A673 (cell line): ENCODE data around the gene SGF29. TPM values are rescaled to one million over a fixed set of nuclear protein-coding genes. Genes with fewer than 3 reads are reported as not detected.

Experiments
- BruUV-seq: library from RNA; stranded (reverse); fragments of 400-500 nt; replicated peaks from 2 replicates; lab custom pipeline; 2021; lab: Mats Ljungman, UMichigan
- CTCF ChIA-PET: fragments of 300-600 bp; sonication (Branson Sonifier 250); formaldehyde crosslinking; loops from one replicate; lab custom pipeline; 2022; ENCODE audit warnings: antibody characterized with exemption; lab: Charles Lee
- POLR2A ChIA-PET: fragments of 300-600 bp; sonication (Branson Sonifier 250); formaldehyde crosslinking; loops from one replicate; lab custom pipeline; 2022; ENCODE audit warnings: antibody characterized with exemption; ENCODE audit not compliant: low non-redundant PET; lab: Charles Lee
- DNase-seq: peaks from one replicate; pipeline ENCODE4 v3.0.0-alpha.2; 2015; ENCODE audit warnings: low spot score
- H3K27ac ChIP-seq: fragments of 200-600 bp; sonication (generic); 2 replicates; pipeline ENCODE4 v1.5.1; 2016; ENCODE audit warnings: mixed run types, low read depth, mild to moderate bottlenecking, mixed read lengths, antibody characterized with exemption, low read length; ENCODE audit not compliant: poor library complexity, severe bottlenecking
- H3K27me3 ChIP-seq: fragments of 200-600 bp; sonication (generic); replicated peaks from 2 replicates; pipeline ENCODE4 v1.6.1; 2017; ENCODE audit warnings: mixed run types, low read depth, mild to moderate bottlenecking, mixed read lengths, antibody characterized with exemption, low read length; ENCODE audit not compliant: insufficient read depth, poor library complexity
- H3K36me3 ChIP-seq: fragments of 200-600 bp; sonication (generic); 2 replicates; pipeline ENCODE4 v1.6.1; 2016; ENCODE audit warnings: mixed run types, mild to moderate bottlenecking, mixed read lengths, antibody characterized with exemption, low read length; ENCODE audit not compliant: insufficient read depth, poor library complexity, severe bottlenecking
- H3K4me1 ChIP-seq: fragments of 200-600 bp; sonication (generic); 2 replicates; pipeline ENCODE4 v1.6.1; 2017; ENCODE audit warnings: mixed run types, mild to moderate bottlenecking, mixed read lengths, antibody characterized with exemption, low read length; ENCODE audit not compliant: insufficient read depth, poor library complexity, severe bottlenecking
- H3K4me3 ChIP-seq: fragments of 200-600 bp; sonication (generic); 2 replicates; pipeline ENCODE4 v1.5.1; 2016; ENCODE audit warnings: low read depth, mixed run types, mild to moderate bottlenecking, mixed read lengths, low read length; ENCODE audit not compliant: poor library complexity, severe bottlenecking
- H3K9me3 ChIP-seq: fragments of 200-600 bp; sonication (generic); 2 replicates; pipeline ENCODE4 v1.6.1; 2016; ENCODE audit warnings: mixed run types, low read depth, mild to moderate bottlenecking, mixed read lengths, antibody characterized with exemption, low read length; ENCODE audit not compliant: poor library complexity, severe bottlenecking
- EZH2 ChIP-seq: fragments of 200-600 bp; sonication (generic); IDR thresholded peaks from 2 replicates; pipeline ENCODE4 v1.6.1; 2017; ENCODE audit warnings: borderline replicate concordance, low read depth, mild to moderate bottlenecking, mixed read lengths, antibody characterized with exemption, low read length; ENCODE audit not compliant: poor library complexity, severe bottlenecking
- intact Hi-C: fragments of 100-400 bp; cut with micrococcal nuclease; formaldehyde crosslinking; loops from one replicate; pipeline ENCODE4 v1.10.0; 2022; ENCODE audit not compliant: unreplicated experiment
- total RNA-seq: library from RNA; stranded (reverse); gene quantifications from 2 replicates; pipeline ENCODE4 v1.2.3, GENCODE V29; 2021
- TF ChIP-seq, protein P1 (sequence below): fragments of 300-800, 200-600 bp; sonication (generic); conservative IDR thresholded peaks from 2 replicates; pipeline ENCODE4 v1.5.1; 2017; ENCODE audit warnings: low read depth, mild to moderate bottlenecking, antibody characterized with exemption, low read length, moderate library complexity, mixed read lengths

Gene SGF29
- total RNA-seq, 1 experiment from 2014 or later, result 42.3 TPM

DNA sequence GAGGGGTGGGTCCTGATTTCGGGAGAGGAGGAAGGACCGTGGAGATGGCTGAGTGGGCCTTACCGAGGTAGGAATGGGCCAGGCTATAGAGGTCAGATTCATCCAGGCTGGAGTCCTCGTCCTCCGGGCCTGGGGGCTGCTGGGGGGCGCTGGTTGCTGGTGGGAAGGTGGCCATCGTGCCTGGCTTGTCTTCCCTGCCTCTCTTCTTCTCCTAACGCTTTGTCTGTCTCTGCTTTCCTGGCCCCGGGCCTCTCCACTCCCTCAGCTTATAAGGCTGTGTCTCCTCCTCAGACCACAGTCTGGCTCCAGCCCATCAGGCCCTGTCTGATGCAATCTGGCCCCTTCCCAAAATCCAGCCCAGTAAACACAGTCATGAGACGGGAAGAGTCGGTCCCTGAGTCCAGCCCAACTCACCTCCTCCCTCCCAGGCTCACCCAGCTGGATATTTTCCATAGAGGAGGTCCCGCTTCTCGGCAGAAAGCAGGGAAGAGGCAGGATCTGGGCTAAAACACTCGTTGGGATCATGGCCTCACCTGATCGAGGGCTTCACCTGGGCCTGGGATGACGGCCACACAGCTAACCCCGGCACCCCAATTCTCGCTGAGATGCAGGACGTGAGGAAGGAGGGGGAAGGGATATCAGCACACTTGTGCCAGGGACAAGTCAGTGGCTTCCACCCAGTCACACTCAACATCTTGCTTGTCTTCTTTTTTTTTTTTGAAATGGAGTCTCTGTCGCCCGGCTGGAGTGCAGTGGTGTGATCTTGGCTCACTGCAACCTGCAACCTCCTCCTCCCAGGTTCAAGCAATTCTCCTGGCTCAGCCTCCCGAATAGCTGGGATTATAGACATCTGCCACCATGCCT, 14.8 kb upstream of the SGF29 start, which contains the start of gene NUPR1:
NUPR1 (minus strand) TSS at position 242 of the 864 bp plus-strand sequence; CDS start at position 175, 67 bp downstream.
- no peaks in the 10 kb centered on the region for H3K9me3 ChIP-seq
- intact Hi-C loops, result no loop called here
- H3K4me1 ChIP-seq, result no peaks in the 10 kb centered on the region
- no peak within 1 kb of the TSS for H3K4me3 ChIP-seq
- TF ChIP-seq EZH2, result no peak
- ChIA-PET POLR2A (no interaction called here), CTCF (no interaction called here)
- no peaks in the 10 kb centered on the region for H3K36me3 ChIP-seq
- BruUV-seq, result no TSS peak
- no peaks in the 10 kb centered on the region for H3K27me3 ChIP-seq
- H3K27ac ChIP-seq, result no peak within 1 kb of the TSS
- DNase-seq, result no peak

DNA sequence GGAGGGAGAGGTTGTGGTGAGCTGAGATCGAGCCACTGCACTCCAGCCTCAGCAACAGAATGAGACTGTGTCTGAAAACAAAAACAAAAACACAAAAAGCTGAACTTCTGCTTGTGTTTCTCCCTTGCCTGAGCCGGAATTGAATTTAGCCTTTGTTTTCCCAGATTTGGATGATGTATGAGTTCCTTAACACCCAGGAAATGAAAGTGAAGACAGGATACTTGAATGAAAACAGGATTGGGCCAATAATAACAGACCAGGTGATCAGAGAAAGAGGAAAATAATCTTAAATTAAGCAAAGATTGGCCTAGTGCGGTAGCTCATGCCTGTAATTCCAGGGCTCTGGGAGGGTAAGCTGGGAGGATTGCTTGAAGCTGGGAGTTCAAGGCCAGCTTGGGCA, 13.4 kb upstream of the SGF29 start:
- no peak overlapping the region for H3K4me3 ChIP-seq
- H3K27ac ChIP-seq, result no peak overlapping the region
- TF ChIP-seq, protein P1, sequence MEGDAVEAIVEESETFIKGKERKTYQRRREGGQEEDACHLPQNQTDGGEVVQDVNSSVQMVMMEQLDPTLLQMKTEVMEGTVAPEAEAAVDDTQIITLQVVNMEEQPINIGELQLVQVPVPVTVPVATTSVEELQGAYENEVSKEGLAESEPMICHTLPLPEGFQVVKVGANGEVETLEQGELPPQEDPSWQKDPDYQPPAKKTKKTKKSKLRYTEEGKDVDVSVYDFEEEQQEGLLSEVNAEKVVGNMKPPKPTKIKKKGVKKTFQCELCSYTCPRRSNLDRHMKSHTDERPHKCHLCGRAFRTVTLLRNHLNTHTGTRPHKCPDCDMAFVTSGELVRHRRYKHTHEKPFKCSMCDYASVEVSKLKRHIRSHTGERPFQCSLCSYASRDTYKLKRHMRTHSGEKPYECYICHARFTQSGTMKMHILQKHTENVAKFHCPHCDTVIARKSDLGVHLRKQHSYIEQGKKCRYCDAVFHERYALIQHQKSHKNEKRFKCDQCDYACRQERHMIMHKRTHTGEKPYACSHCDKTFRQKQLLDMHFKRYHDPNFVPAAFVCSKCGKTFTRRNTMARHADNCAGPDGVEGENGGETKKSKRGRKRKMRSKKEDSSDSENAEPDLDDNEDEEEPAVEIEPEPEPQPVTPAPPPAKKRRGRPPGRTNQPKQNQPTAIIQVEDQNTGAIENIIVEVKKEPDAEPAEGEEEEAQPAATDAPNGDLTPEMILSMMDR, result no peak
- TF ChIP-seq EZH2, result no peak
- intact Hi-C loops, result no loop called here
- ChIA-PET CTCF (no interaction called here), POLR2A (no interaction called here)
- no TSS peak for BruUV-seq
- H3K4me1 ChIP-seq, result no peaks in the 10 kb centered on the region
- no peaks in the 10 kb centered on the region for H3K36me3 ChIP-seq
- no peaks in the 10 kb centered on the region for H3K9me3 ChIP-seq
- no peaks in the 10 kb centered on the region for H3K27me3 ChIP-seq
- DNase-seq, result no peak

DNA sequence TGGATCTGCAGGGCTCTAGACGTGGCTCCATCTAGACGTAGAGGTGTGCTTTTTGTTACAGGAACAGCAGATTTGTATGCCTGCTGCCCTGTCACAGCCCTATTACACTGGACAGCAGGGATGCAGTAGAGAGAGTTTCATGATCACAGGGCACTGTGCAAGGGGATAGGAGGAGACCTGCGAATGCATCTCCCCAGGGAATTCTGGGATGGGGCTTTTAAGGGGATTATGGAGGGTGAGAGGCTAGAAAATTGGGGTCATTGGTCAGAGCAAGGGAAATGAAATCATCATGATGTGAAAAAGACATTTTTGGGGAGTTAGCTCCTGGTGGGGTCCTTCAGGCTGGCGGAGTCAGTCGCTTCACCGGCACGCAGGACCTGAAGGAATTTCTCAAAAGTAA, 11.1 kb upstream of the SGF29 start:
- CTCF ChIA-PET, result no interaction called here
- H3K36me3 ChIP-seq, result no peaks in the 10 kb centered on the region
- no peaks in the 10 kb centered on the region for H3K9me3 ChIP-seq
- no peaks in the 10 kb centered on the region for H3K27me3 ChIP-seq
- H3K4me3 ChIP-seq, result no peak overlapping the region
- no peak for DNase-seq
- POLR2A ChIA-PET, result no interaction called here
- no peaks in the 10 kb centered on the region for H3K4me1 ChIP-seq
- no TSS peak for BruUV-seq
- H3K27ac ChIP-seq, result no peak overlapping the region
- intact Hi-C loops, result no loop called here
- no peak for TF ChIP-seq EZH2
- TF ChIP-seq, protein P1, result no peak
